Limb (tissue), 2 donors: ENCODE data around the gene SESN2.
"Not testable (repeated sequence)": the region's sequence is repeated elsewhere in the genome, so short reads cannot be mapped to it uniquely, and the experiment has no call there.

Experiments
- DNase-seq, 2 donors: peaks; one replicate each; pipeline ENCODE4 v3.0.0-alpha.2; 2016; ENCODE audit errors: extremely low spot score in 2 of 2

The SESN2 gene

GRCh38 chr1:28326984-28327383, 67.7 kb downstream of the SESN2 start:
- DNase-seq = no peak

GRCh38 chr1:28327431-28327830, 68.1 kb downstream of the SESN2 start:
- not testable (repeated sequence) for DNase-seq

- DNase-seq = no peak
Observed at GRCh38 chr1:28328228-28328648, 68.9 kb downstream of the SESN2 start.

GRCh38 chr1:28329395-28330153, 70.3 kb downstream of the SESN2 start:
- DNase-seq = peak in 1 of 2 donors; percentile 46
